ENCODE measurements around the gene TOR4A.
"Not testable (repeated sequence)": the region's sequence is repeated elsewhere in the genome, so short reads cannot be mapped to it uniquely, and the experiment has no call there.

Gene TOR4A

GRCh38 chr9:137236936-137237421 lies 40.5 kb upstream of the TOR4A start:
- H3K9me3 ChIP-seq (ENCODE audit: low read depth, low read length): no peaks in the 10 kb centered on the region
- TF ChIP-seq POLR2AphosphoS5 (IDR thresholded peaks at IDR 0.05; ENCODE audit: borderline replicate concordance, low read depth, low read length) (no peak), EZH2 (IDR thresholded peaks at IDR 0.05) (no peak), FOXP2 (optimal IDR thresholded peaks at IDR 0.05; ENCODE audit: control extremely low read depth, extremely low read length, insufficient read depth) (no peak)
- no peak overlapping the region for H3K27ac ChIP-seq
- DNase-seq (ENCODE audit: low read depth, low spot score): no peak
- H3K36me3 ChIP-seq (ENCODE audit: insufficient read depth, low read length): peaks cover 3% of the 10 kb centered on the region
- H3K4me3 ChIP-seq: peak overlapping the region; percentile 31
- H3K9ac ChIP-seq (ENCODE audit: insufficient read length): no peak overlapping the region

DNA sequence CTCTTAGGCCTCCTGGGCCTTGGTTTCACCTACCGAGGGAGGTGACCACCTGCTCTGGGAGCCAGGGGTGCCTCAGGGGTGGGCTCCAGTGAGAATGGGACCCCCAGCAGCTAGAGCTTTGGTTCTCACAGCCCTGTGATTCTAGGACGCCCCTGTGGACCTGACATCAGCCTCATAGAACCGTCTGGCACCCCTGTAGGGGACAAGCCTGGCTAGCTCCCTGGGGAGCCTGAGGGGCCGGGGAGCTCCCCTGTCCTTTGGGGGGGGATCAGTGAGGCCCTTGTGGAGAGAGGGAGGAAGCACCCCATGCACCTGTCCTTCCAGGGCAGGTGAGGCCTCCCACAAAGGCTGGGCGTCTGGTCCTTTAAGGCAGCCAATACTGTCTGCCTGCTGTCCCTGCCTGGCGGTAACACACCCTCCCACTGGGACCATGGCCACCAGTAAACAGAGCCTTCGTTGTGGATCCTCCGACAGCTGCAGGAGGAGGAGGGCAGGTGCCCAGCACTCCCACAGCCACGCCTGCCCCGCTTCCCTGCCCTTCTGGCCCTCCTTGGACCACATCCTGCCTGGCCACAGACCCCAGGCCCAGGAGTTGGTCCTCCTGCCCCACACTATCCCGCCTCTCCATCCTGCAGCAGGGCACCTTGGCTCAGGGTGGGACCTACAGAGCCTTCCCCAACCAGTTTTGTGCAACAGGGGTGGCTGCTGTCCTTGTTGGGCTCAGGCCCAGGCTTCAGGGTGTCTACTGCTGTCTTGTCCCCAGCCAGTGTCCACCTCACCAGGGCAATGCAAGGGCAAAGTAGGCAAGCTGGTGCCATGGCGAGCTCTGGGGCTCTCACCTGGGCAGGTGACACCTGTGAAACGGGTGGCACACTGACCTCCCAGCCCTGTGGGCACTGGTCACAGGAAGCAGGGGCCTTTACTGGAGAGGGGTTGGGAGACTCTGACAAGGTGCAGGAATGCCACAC lies 39.5 kb upstream of the TOR4A start:
- Histone ChIP-seq H3K27ac (no peak overlapping the region), H3K9me3 (ENCODE audit: low read depth, low read length) (no peaks in the 10 kb centered on the region), H3K4me3 (no peak overlapping the region), H3K36me3 (ENCODE audit: insufficient read depth, low read length) (peaks cover 14% of the 10 kb centered on the region), H3K9ac (ENCODE audit: insufficient read length) (no peak overlapping the region)
- no peak for DNase-seq (ENCODE audit: low read depth, low spot score)
- TF ChIP-seq POLR2AphosphoS5 (IDR thresholded peaks at IDR 0.05; ENCODE audit: borderline replicate concordance, low read depth, low read length) (no peak), EZH2 (IDR thresholded peaks at IDR 0.05) (no peak), FOXP2 (optimal IDR thresholded peaks at IDR 0.05; ENCODE audit: control extremely low read depth, extremely low read length, insufficient read depth) (no peak)

GRCh38 chr9:137239541-137240200 lies 37.9 kb upstream of the TOR4A start:
- H3K9me3 ChIP-seq (ENCODE audit: low read depth, low read length); DNase-seq (ENCODE audit: low read depth, low spot score): not testable (repeated sequence)
- H3K9ac ChIP-seq (ENCODE audit: insufficient read length): peak overlapping the region; percentile 88
- peaks cover 21% of the 10 kb centered on the region for H3K36me3 ChIP-seq (ENCODE audit: insufficient read depth, low read length)
- peak overlapping the region; percentile 85 for H3K27ac ChIP-seq
- peak overlapping the region; percentile 80 for H3K4me3 ChIP-seq

DNA sequence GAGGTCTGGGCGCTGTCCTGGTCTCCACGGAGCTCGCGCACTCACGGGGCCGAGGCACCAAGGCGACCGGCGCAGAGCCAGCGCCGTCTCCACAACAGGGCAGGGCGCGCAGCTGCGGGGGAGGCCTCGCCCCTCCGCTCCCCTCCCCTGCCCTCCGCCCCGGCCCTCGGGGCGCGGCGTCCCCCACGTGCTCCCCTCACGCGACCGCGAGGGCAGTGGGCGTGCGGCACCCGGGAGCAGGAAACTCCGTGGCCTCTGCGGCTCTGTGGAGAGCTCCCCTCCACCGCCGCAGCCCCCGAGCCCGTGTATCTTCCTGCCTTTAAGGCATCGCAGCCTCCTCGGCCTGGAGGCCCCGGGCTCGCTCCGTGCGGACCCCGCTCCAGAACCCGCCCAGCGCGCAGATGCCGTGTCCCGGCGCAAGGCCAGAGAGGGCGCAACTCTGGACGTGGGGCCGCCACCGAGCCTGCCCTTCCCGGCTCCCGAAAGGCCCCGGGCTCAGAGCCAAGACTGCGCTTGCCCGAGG lies 37.1 kb upstream of the TOR4A start:
- peaks cover 21% of the 10 kb centered on the region for H3K36me3 ChIP-seq (ENCODE audit: insufficient read depth, low read length)
- peak overlapping the region; percentile 80 for H3K4me3 ChIP-seq
- H3K9me3 ChIP-seq (ENCODE audit: low read depth, low read length): no peaks in the 10 kb centered on the region
- TF ChIP-seq POLR2AphosphoS5 (IDR thresholded peaks at IDR 0.05; ENCODE audit: borderline replicate concordance, low read depth, low read length) (peak; percentile 38; the same call in 1 of the 2 replicates), FOXP2 (optimal IDR thresholded peaks at IDR 0.05; ENCODE audit: control extremely low read depth, extremely low read length, insufficient read depth) (no peak), EZH2 (IDR thresholded peaks at IDR 0.05) (no peak)
- H3K9ac ChIP-seq (ENCODE audit: insufficient read length): peak overlapping the region; percentile 88
- no peak for DNase-seq (ENCODE audit: low read depth, low spot score)
- H3K27ac ChIP-seq: peak overlapping the region; percentile 85

- DNase-seq (ENCODE audit: low read depth, low spot score): peak; percentile 100
- Histone ChIP-seq H3K27ac (peak within 1 kb of the TSS; percentile 85), H3K36me3 (ENCODE audit: insufficient read depth, low read length) (peaks cover 21% of the 10 kb centered on the region), H3K4me3 (peak within 1 kb of the TSS; percentile 90), H3K9me3 (ENCODE audit: low read depth, low read length) (no peaks in the 10 kb centered on the region), H3K9ac (ENCODE audit: insufficient read length) (peak within 1 kb of the TSS; percentile 91)
- peak; percentile 100 for TF ChIP-seq POLR2AphosphoS5 (IDR thresholded peaks at IDR 0.05; ENCODE audit: borderline replicate concordance, low read depth, low read length)
- TF ChIP-seq FOXP2 (optimal IDR thresholded peaks at IDR 0.05; ENCODE audit: control extremely low read depth, extremely low read length, insufficient read depth): peak; percentile 66
- TF ChIP-seq EZH2 (IDR thresholded peaks at IDR 0.05): no peak
Measured at GRCh38 chr9:137240841-137241489, 36.6 kb upstream of the TOR4A start, which contains the start of gene TUBB4B. TUBB4B (plus strand) TSS chr9:137241287; CDS start chr9:137241361, 74 bp downstream.

DNA sequence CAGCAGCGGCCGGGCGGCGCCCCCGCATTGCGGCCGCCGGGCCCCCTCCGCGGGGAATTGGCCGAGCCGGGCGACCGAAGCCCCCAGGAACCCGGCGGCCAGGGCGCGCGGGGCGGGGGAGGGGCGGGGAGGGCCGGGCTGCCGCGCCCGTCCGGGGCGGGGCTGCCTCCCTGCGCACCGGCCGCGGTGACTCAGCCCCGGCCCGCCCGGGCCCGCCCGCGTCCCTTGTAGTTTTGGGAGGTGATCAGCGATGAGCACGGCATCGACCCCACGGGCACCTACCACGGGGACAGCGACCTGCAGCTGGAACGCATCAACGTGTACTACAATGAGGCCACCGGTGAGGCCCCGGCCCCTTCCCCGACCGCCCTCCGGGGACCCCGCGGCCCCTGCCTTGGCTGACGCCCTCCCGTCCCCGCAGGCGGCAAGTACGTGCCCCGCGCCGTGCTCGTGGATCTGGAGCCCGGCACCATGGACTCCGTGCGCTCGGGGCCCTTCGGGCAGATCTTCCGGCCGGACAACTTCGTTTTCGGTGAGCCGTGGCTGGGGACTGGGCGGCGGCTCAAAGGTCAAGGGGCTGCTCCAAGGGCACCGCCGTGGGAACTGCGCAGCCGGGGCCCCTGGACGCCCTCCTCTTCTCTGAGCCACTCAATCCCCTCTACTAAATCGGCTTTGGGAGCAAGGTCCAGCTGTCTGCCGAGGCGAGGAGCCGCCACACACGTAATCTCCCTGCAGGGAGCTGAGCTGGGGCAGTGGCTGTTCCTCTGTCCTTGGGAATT lies 35.8 kb upstream of the TOR4A start:
- Histone ChIP-seq H3K27ac (no peak overlapping the region), H3K4me3 (peak overlapping the region; percentile 90), H3K36me3 (ENCODE audit: insufficient read depth, low read length) (peaks cover 21% of the 10 kb centered on the region), H3K9me3 (ENCODE audit: low read depth, low read length) (no peaks in the 10 kb centered on the region), H3K9ac (ENCODE audit: insufficient read length) (peak overlapping the region; percentile 91)
- TF ChIP-seq FOXP2 (optimal IDR thresholded peaks at IDR 0.05; ENCODE audit: control extremely low read depth, extremely low read length, insufficient read depth): no peak
- TF ChIP-seq POLR2AphosphoS5 (IDR thresholded peaks at IDR 0.05; ENCODE audit: borderline replicate concordance, low read depth, low read length): no peak
- TF ChIP-seq EZH2 (IDR thresholded peaks at IDR 0.05): no peak
- no peak for DNase-seq (ENCODE audit: low read depth, low spot score)

All from SK-N-MC (cell line).